GM15510 (cell line): ENCODE data around the gene ASCL4.

Source experiments
- POLR2A ChIP-seq: IDR thresholded peaks from 3 replicates; pipeline ENCODE4 v1.6.1; 2011; ENCODE audit warnings: borderline replicate concordance; ENCODE audit not compliant: insufficient read length; ENCODE audit errors: extremely low read depth

Gene ASCL4

GRCh38 chr12:107765316-107765715 lies 9.2 kb upstream of the ASCL4 start:
- TF ChIP-seq POLR2A, result no peak

- no peak for TF ChIP-seq POLR2A
Observed at GRCh38 chr12:107767466-107767865, 7.0 kb upstream of the ASCL4 start.

GRCh38 chr12:107775093-107775721 lies 703 bp downstream of the ASCL4 start:
- no peak for TF ChIP-seq POLR2A

- no peak for TF ChIP-seq POLR2A
Observed at GRCh38 chr12:107776171-107776570, 1.7 kb downstream of the ASCL4 start.

GRCh38 chr12:107778383-107779025 lies 4.0 kb downstream of the ASCL4 start:
- no peak for TF ChIP-seq POLR2A

GRCh38 chr12:107779077-107779831 lies 4.8 kb downstream of the ASCL4 start:
- no peak for TF ChIP-seq POLR2A

- no peak for TF ChIP-seq POLR2A
Observed at GRCh38 chr12:107780298-107780697, 5.8 kb downstream of the ASCL4 start.

GRCh38 chr12:107782067-107782466 lies 7.6 kb downstream of the ASCL4 start:
- no peak for TF ChIP-seq POLR2A

- TF ChIP-seq POLR2A, result no peak
Observed at GRCh38 chr12:107783406-107784376, 9.2 kb downstream of the ASCL4 start.

- TF ChIP-seq POLR2A, result no peak
Observed at GRCh38 chr12:107788281-107788680, 13.8 kb downstream of the ASCL4 start.

- TF ChIP-seq POLR2A, result no peak
Observed at GRCh38 chr12:107788690-107789458, 14.4 kb downstream of the ASCL4 start.

- TF ChIP-seq POLR2A, result no peak
Observed at GRCh38 chr12:107791465-107792089, 17.1 kb downstream of the ASCL4 start.

GRCh38 chr12:107794451-107794850 lies 19.9 kb downstream of the ASCL4 start:
- TF ChIP-seq POLR2A, result no peak
